ENCODE results near the gene FOXJ3.

GRCh38 chr1:42128499-42128898 is 206.5 kb downstream of the FOXJ3 start:
- no peak for TF ChIP-seq CTCF (conservative IDR thresholded peaks at IDR 0.05; ENCODE audit: low read depth, low read length)
- TF ChIP-seq RAD21 (IDR thresholded peaks at IDR 0.05; ENCODE audit: low read length): no peak
- TF ChIP-seq CEBPB (IDR thresholded peaks at IDR 0.05; ENCODE audit: low read depth, low read length): no peak

Measured in IMR-90 (cell line).